Measurements from ENCODE around the gene NFKBIE.

DNA sequence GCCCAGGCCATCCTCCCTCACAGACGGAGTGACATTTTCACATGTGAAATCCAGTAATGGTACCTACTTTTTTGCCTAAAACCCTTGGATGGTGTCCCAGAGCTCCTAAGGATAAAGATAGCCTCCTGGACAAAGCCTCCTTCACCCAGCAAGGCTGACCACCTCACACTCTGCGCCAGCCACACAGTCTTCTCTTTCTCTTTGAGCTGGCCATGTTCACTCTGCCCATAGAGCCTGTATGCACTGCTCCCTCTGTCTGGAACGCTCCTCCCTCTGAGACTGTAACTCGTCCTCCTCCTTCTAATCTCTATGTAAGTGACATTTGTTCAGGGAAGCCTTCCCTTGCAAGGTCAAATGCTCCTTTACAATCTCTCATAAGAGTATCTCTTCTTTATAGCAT, 19.5 kb upstream of the NFKBIE start:
- TF ChIP-seq, protein P1, sequence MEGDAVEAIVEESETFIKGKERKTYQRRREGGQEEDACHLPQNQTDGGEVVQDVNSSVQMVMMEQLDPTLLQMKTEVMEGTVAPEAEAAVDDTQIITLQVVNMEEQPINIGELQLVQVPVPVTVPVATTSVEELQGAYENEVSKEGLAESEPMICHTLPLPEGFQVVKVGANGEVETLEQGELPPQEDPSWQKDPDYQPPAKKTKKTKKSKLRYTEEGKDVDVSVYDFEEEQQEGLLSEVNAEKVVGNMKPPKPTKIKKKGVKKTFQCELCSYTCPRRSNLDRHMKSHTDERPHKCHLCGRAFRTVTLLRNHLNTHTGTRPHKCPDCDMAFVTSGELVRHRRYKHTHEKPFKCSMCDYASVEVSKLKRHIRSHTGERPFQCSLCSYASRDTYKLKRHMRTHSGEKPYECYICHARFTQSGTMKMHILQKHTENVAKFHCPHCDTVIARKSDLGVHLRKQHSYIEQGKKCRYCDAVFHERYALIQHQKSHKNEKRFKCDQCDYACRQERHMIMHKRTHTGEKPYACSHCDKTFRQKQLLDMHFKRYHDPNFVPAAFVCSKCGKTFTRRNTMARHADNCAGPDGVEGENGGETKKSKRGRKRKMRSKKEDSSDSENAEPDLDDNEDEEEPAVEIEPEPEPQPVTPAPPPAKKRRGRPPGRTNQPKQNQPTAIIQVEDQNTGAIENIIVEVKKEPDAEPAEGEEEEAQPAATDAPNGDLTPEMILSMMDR (IDR thresholded peaks at IDR 0.05), result no peak
- TF ChIP-seq POLR2A (IDR thresholded peaks at IDR 0.05), result no peak

Measured in thyroid gland (tissue), 4 donors.